Hematopoietic multipotent progenitor cell treated with erythropoietin and hydrocortisone succinate and interleukin-3 and kit ligand, for 15 days (in vitro differentiated cells): ENCODE data around the gene IFT57.
A peak's percentile ranks its signal among the peaks of the same experiment; 100 is the strongest.

Experiments used
- DNase-seq: peaks from one replicate; pipeline ENCODE4 v3.0.0-alpha.2; 2015; ENCODE audit warnings: low spot score

Gene IFT57

DNA sequence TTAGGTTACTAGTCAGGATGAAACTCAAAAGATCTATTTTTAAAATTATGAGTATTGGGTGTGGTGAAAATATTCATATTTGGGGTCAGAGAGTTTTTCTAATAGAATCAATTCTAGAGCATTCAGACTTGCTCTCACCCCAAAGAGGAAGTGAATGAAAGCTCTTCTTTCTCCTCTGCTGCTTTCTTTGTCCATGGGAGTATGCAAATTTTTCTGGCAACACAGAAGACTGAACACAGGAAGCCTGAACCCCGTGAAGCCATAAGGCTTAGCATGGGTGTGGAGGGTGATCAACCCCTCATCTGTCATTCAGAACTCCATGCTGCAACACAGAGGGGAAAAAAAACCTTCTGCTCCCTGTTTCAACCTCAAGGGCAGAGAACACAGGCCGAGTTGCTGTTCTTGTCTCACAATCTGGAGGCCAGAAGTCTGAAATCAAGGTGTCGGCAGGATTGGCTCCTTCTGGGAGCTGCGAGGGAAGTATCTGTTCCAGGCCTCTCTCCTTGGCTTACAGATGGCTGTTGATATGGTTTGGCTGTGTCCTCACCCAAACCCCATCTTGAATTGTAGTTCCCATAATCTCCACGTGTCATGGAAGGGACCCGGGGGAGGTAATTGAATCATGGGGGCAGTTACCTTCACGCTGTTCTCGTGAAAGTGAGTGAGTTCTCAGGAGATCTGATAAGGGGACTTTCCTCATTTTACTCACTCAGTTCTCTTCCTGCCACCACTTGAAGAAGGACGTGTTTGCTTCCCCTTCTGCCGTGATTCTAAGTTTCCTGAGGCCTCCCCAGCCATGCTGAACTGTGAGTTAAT lies 97.7 kb downstream of the IFT57 start:
- peak; percentile 67 for DNase-seq

GRCh38 chr3:108123326-108123725 lies 98.9 kb downstream of the IFT57 start:
- no peak for DNase-seq

GRCh38 chr3:108122276-108122675 lies 99.9 kb downstream of the IFT57 start:
- DNase-seq = no peak

DNA sequence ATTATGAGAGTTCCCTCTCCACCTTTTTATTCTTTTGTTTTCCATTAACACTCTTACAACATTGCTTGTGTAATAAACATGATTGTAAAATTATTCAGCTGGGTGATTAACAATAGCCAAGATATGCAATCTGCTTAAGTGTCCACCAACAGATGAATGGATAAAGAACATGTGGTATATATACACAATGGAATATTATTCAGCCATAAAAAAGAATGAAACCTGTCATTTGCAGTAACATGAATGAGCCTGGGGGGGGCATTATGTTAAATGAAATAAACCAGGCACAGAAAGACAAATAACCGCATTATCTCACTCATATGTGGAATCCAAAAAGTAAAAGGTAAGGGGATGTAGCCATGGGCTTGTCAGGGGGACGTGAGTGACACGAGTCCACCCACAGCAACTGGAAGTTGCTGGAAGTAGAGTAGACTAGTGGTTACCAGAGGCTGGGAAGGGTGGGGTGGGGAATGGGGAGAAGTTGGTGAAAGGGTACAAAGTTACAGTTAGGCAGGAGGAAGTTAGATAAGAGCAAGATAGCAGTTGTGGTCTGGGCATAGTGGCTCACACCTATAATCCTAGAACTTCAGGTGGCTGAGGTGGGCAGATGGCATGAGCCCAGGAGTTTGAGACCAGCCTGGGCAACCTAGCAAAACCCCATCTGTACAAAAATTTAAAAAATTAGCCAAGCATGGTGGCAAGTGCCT lies 102.7 kb downstream of the IFT57 start:
- DNase-seq = no peak

GRCh38 chr3:108118038-108118768 lies 104.0 kb downstream of the IFT57 start:
- DNase-seq = no peak

- DNase-seq = no peak
Observed at GRCh38 chr3:108117241-108117775, 104.9 kb downstream of the IFT57 start.

DNA sequence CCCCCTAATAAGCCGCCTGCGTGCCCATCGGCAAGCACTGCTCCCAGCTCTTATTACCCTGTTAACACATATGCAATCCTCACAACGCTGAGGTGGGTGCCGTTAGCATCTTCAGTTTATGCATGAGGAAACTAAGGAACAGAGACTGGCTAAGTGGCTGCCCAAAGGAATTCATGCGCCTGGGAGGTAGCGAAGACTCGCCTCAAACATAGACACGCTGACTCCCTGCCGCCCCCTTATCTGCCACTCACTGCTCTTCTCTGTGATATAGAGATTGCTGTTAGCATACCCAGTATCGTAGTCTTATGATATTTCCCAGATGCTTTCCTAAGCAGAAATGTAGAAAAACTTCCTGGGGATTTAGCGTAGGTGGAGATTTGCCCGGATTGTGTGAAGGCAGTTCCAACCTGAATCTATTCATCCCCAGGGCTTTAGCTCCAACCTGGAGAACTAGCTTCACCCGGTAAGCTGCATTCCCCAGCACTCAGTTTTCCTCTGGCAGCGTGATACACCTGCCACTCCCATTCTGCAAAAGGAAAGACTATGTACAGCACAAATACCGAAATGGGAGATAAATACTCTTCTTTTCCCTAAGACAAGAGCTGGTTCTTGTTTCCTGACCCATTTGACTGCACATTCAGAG lies 107.7 kb downstream of the IFT57 start:
- no peak for DNase-seq

DNA sequence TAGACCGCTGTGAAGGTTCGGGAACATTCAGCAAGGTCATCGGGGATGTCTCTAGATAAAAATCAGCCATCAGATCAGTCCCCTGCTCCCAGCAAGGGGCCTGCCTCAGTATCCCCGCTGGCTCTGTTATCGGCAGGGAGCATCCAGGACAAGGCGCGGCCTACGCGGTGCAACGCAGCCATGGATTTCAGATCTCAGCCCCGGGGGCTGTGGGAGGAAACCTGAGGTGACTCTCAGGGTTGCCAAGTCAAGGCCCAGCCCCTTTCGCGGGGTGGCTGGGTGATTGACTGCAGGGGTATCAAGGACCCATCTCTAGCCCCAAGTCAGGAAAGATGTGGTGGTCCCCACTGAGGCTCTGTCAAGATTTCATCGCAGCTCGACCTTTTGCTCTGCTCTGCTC lies 108.2 kb downstream of the IFT57 start:
- no peak for DNase-seq

GRCh38 chr3:108110934-108111333 lies 111.3 kb downstream of the IFT57 start:
- peak; percentile 41 for DNase-seq
